H9 (cell line): ENCODE data around the gene ODR4. TPM values are rescaled to one million over a fixed set of nuclear protein-coding genes. Genes with fewer than 3 reads are reported as not detected.
"Not testable (repeated sequence)": the region's sequence is repeated elsewhere in the genome, so short reads cannot be mapped to it uniquely, and the experiment has no call there.

Experiments
- DNase-seq: peaks from one replicate; pipeline ENCODE4 v3.0.0-alpha.2; 2017
- H2AFZ ChIP-seq: one replicate; pipeline ENCODE4 v1.6.1; 2013; ENCODE audit warnings: mild to moderate bottlenecking, low read length, control low read depth, moderate library complexity
- H2AK5ac ChIP-seq: 2 replicates; pipeline ENCODE4 v1.6.1; 2013; ENCODE audit warnings: low read length, control low read depth, mixed read lengths; ENCODE audit not compliant: insufficient read length
- H2BK120ac ChIP-seq: one replicate; pipeline ENCODE4 v1.6.1; 2013; ENCODE audit warnings: low read depth, mild to moderate bottlenecking, low read length, control low read depth, inconsistent platforms; ENCODE audit not compliant: poor library complexity, severe bottlenecking
- H2BK12ac ChIP-seq: 2 replicates; pipeline ENCODE4 v1.6.1; 2013; ENCODE audit warnings: low read length, control low read depth, mixed read lengths, low read depth; ENCODE audit not compliant: insufficient read length
- H2BK15ac ChIP-seq: 2 replicates; pipeline ENCODE4 v1.6.1; 2013; ENCODE audit warnings: low read depth, low read length, control low read depth
- H2BK20ac ChIP-seq: one replicate; pipeline ENCODE4 v1.6.1; 2013; ENCODE audit warnings: low read depth, mild to moderate bottlenecking, low read length, control low read depth, inconsistent platforms; ENCODE audit not compliant: poor library complexity, severe bottlenecking
- H2BK5ac ChIP-seq: 2 replicates; pipeline ENCODE4 v1.6.1; 2013; ENCODE audit warnings: low read length, control low read depth, mixed read lengths; ENCODE audit not compliant: insufficient read length
- H3K14ac ChIP-seq: 2 replicates; pipeline ENCODE4 v1.6.1; 2013; ENCODE audit warnings: low read length, control low read depth; ENCODE audit not compliant: insufficient read depth
- H3K18ac ChIP-seq: 2 replicates; pipeline ENCODE4 v1.6.1; 2013; ENCODE audit warnings: low read depth, mild to moderate bottlenecking, mixed read lengths, low read length, control low read depth; ENCODE audit not compliant: insufficient read length
- H3K23ac ChIP-seq: 2 replicates; pipeline ENCODE4 v1.6.1; 2013; ENCODE audit warnings: low read length, control low read depth, mixed read lengths, low read depth; ENCODE audit not compliant: insufficient read length
- H3K23me2 ChIP-seq: 2 replicates; pipeline ENCODE4 v1.6.1; 2013; ENCODE audit warnings: low read depth, mild to moderate bottlenecking, mixed read lengths, low read length, control low read depth; ENCODE audit not compliant: insufficient read length, poor library complexity, severe bottlenecking
- H3K27ac ChIP-seq: 2 replicates; pipeline ENCODE4 v1.5.1; 2013; ENCODE audit warnings: low read length, control low read depth, mixed read lengths, low read depth; ENCODE audit not compliant: insufficient read length
- H3K27me3 ChIP-seq: 2 replicates; pipeline ENCODE4 v1.6.1; 2013; ENCODE audit warnings: low read length, control low read depth, inconsistent platforms; ENCODE audit not compliant: insufficient read depth
- H3K4ac ChIP-seq: 2 replicates; pipeline ENCODE4 v1.6.1; 2013; ENCODE audit warnings: low read depth, mild to moderate bottlenecking, control low read depth, inconsistent platforms, low read length, moderate library complexity
- H3K4me1 ChIP-seq: 2 replicates; pipeline ENCODE4 v1.6.1; 2013; ENCODE audit warnings: low read length, control low read depth, inconsistent platforms; ENCODE audit not compliant: insufficient read depth
- H3K4me2 ChIP-seq: 2 replicates; pipeline ENCODE4 v1.6.1; 2013; ENCODE audit warnings: low read length, control low read depth, mixed read lengths; ENCODE audit not compliant: insufficient read length, insufficient read depth
- H3K56ac ChIP-seq: 2 replicates; pipeline ENCODE4 v1.6.1; 2013; ENCODE audit warnings: low read depth, mild to moderate bottlenecking, mixed read lengths, low read length, control low read depth; ENCODE audit not compliant: insufficient read length
- H3K79me1 ChIP-seq: 2 replicates; pipeline ENCODE4 v1.6.1; 2013; ENCODE audit warnings: low read depth, mild to moderate bottlenecking, moderate library complexity, low read length, control low read depth, inconsistent platforms; ENCODE audit not compliant: insufficient read depth, poor library complexity, severe bottlenecking
- H3K79me2 ChIP-seq: 2 replicates; pipeline ENCODE4 v1.6.1; 2013; ENCODE audit warnings: low read length, control low read depth, inconsistent platforms; ENCODE audit not compliant: insufficient read depth
- H3K9ac ChIP-seq: 2 replicates; pipeline ENCODE4 v1.6.1; 2013; ENCODE audit warnings: low read length, control low read depth, mixed read lengths; ENCODE audit not compliant: insufficient read length; ENCODE audit errors: extremely low read depth
- H3K9me3 ChIP-seq: one replicate; pipeline ENCODE4 v1.6.1; 2013; ENCODE audit warnings: low read depth, low read length, inconsistent platforms; ENCODE audit not compliant: control insufficient read depth
- H3T11ph ChIP-seq: one replicate; pipeline ENCODE4 v1.6.1; 2013; ENCODE audit warnings: mild to moderate bottlenecking, low read length, control low read depth, inconsistent platforms
- H4K20me1 ChIP-seq: one replicate; pipeline ENCODE4 v1.6.1; 2013; ENCODE audit not compliant: control insufficient read depth, insufficient read length, insufficient read depth
- H4K5ac ChIP-seq: 2 replicates; pipeline ENCODE4 v1.6.1; 2013; ENCODE audit warnings: low read depth, mild to moderate bottlenecking, mixed read lengths, low read length, control low read depth; ENCODE audit not compliant: insufficient read length
- H4K8ac ChIP-seq: replicated peaks from 2 replicates; pipeline ENCODE4 v1.6.1; 2013; ENCODE audit warnings: low read length, control low read depth, mixed read lengths, low read depth; ENCODE audit not compliant: insufficient read length
- H4K91ac ChIP-seq: 2 replicates; pipeline ENCODE4 v1.6.1; 2013; ENCODE audit warnings: low read depth, mild to moderate bottlenecking, moderate library complexity, mixed read lengths, low read length, control low read depth; ENCODE audit not compliant: insufficient read length
- H3K27ac Mint-ChIP-seq, 3 experiments: 2 replicates in 2 of 3; 3 replicates in 1 of 3; pipeline ENCODE4 v1.8.0; 2020 to 2021; ENCODE audit warnings: mixed read lengths in 3 of 3, mild to moderate bottlenecking in 1 of 3, moderate library complexity in 1 of 3
- H3K27me3 Mint-ChIP-seq: 2 replicates; pipeline ENCODE4 v1.8.0; 2021; ENCODE audit warnings: low read depth, mild to moderate bottlenecking, moderate library complexity, mixed read lengths
- H3K36me3 Mint-ChIP-seq, 3 experiments: 2 replicates in 2 of 3; 3 replicates in 1 of 3; pipeline ENCODE4 v1.8.0; 2020 to 2021; ENCODE audit warnings: low read depth in 3 of 3, mixed read lengths in 3 of 3; ENCODE audit not compliant: insufficient read depth in 1 of 3
- H3K4me1 Mint-ChIP-seq, 2 experiments: 2 replicates each; pipeline ENCODE4 v1.8.0; 2020; ENCODE audit warnings: mixed read lengths in 2 of 2
- H3K4me3 Mint-ChIP-seq, 2 experiments: 2 replicates in 1 of 2; 3 replicates in 1 of 2; pipeline ENCODE4 v1.8.0; 2020 to 2021; ENCODE audit warnings: mild to moderate bottlenecking in 2 of 2, mixed read lengths in 2 of 2, moderate library complexity in 1 of 2
- H3K9me3 Mint-ChIP-seq, 2 experiments: 2 replicates in 1 of 2; 3 replicates in 1 of 2; pipeline ENCODE4 v1.8.0; 2020; ENCODE audit warnings: mild to moderate bottlenecking in 2 of 2, mixed read lengths in 2 of 2, moderate library complexity in 1 of 2
- CTCF ChIP-seq: fragments of 200-600 bp; sonication (generic); conservative IDR thresholded peaks from 3 replicates; pipeline ENCODE4 v1.8.0; 2021; ENCODE audit warnings: antibody characterized with exemption, mild to moderate bottlenecking
- WGBS: extraction: QIAGEN DNeasy Blood & Tissue Kit; methylation state at CpG from one replicate; pipeline ENCODE4 v1.1.7; 2013; ENCODE audit warnings: missing lambda C conversion rate, low lambda C conversion rate, mixed read lengths; ENCODE audit not compliant: insufficient read length; ENCODE audit errors: extremely low coverage; 5-methylcytosine and 5-hydroxymethylcytosine counted together
- total RNA-seq: library from RNA; stranded (reverse); gene quantifications from 2 replicates; pipeline ENCODE4 v1.2.1, GENCODE V29; 2021

ODR4 gene
- total RNA-seq, 1 experiment from 2014 or later, result 17.1 TPM

- no peaks in the 10 kb centered on the region for H3K79me2 ChIP-seq
- Mint-ChIP-seq H3K27me3 (no peaks in the 10 kb centered on the region), H3K36me3 (peaks cover 14 to 54% (median 41%) of the 10 kb centered on the region in 3 experiments; a peak in 6 of 7 replicates), H3K27ac (no peak overlapping the region), H3K4me3 (no peak overlapping the region), H3K4me1 (no peaks in the 10 kb centered on the region), H3K9me3 (no peaks in the 10 kb centered on the region)
- H3K27ac ChIP-seq, result no peak overlapping the region
- H3T11ph ChIP-seq, result no peak overlapping the region
- no peak overlapping the region for H3K4ac ChIP-seq
- no peaks in the 10 kb centered on the region for H3K79me1 ChIP-seq
- H2BK5ac ChIP-seq, result no peak overlapping the region
- H3K9me3 ChIP-seq, result no peaks in the 10 kb centered on the region
- no peak overlapping the region for H2BK120ac ChIP-seq
- no peak overlapping the region for H2AFZ ChIP-seq
- H3K4me2 ChIP-seq, result no peak overlapping the region
- H2AK5ac ChIP-seq, result no peak overlapping the region
- no peak overlapping the region for H3K9ac ChIP-seq
- no peak for TF ChIP-seq CTCF
- no peaks in the 10 kb centered on the region for H3K4me1 ChIP-seq
- H3K23me2 ChIP-seq, result no peaks in the 10 kb centered on the region
- no peak overlapping the region for H3K18ac ChIP-seq
- no peak overlapping the region for H3K23ac ChIP-seq
- H2BK15ac ChIP-seq, result no peak overlapping the region
- no peak overlapping the region for H4K8ac ChIP-seq
- no peaks in the 10 kb centered on the region for H3K27me3 ChIP-seq
- H4K20me1 ChIP-seq, result no peaks in the 10 kb centered on the region
- WGBS, result no CpG with 5 or more reads among the region's 4 CpGs
- no peak for DNase-seq
- no peak overlapping the region for H4K5ac ChIP-seq
- no peak overlapping the region for H4K91ac ChIP-seq
- H3K14ac ChIP-seq, result no peak overlapping the region
- H2BK20ac ChIP-seq, result no peak overlapping the region
- H3K56ac ChIP-seq, result no peak overlapping the region
- H2BK12ac ChIP-seq, result no peak overlapping the region
Measured at GRCh38 chr1:186391841-186392240, 16.2 kb downstream of the ODR4 start.

- not testable (repeated sequence) for H3K27ac ChIP-seq, H4K8ac ChIP-seq, H3K9me3 Mint-ChIP-seq, H3T11ph ChIP-seq, H3K4me1 ChIP-seq, H2AFZ ChIP-seq, H3K56ac ChIP-seq, H3K4me2 ChIP-seq, H3K18ac ChIP-seq, DNase-seq, H4K91ac ChIP-seq, H3K9ac ChIP-seq, H4K5ac ChIP-seq, H3K14ac ChIP-seq, H3K9me3 ChIP-seq, H3K27me3 Mint-ChIP-seq, H3K4me1 Mint-ChIP-seq, H2BK20ac ChIP-seq, H3K23me2 ChIP-seq, H2BK120ac ChIP-seq, H2BK15ac ChIP-seq, H3K27me3 ChIP-seq, H3K23ac ChIP-seq, H3K4ac ChIP-seq, H2BK5ac ChIP-seq, H4K20me1 ChIP-seq, H2BK12ac ChIP-seq, H3K79me1 ChIP-seq, H2AK5ac ChIP-seq, H3K4me3 Mint-ChIP-seq, H3K79me2 ChIP-seq
- WGBS, result no CpG with 5 or more reads among the region's 6 CpGs
- H3K27ac Mint-ChIP-seq, result peak overlapping the region in 1 of 3 experiments; percentile 74; a peak in 1 of 7 replicates
- H3K36me3 Mint-ChIP-seq, result peaks cover 14 to 58% (median 35%) of the 10 kb centered on the region in 3 experiments; a peak in 6 of 7 replicates
Measured at GRCh38 chr1:186392711-186393110, 17.1 kb downstream of the ODR4 start.
